Measurements from ENCODE around the gene TMEM117. TPM values are rescaled to one million over a fixed set of nuclear protein-coding genes. Genes with fewer than 3 reads are reported as not detected.

TMEM117 gene
- total and polyA plus RNA-seq, 12 donors = 4.0 to 8.5 (median 7.1) TPM

DNA sequence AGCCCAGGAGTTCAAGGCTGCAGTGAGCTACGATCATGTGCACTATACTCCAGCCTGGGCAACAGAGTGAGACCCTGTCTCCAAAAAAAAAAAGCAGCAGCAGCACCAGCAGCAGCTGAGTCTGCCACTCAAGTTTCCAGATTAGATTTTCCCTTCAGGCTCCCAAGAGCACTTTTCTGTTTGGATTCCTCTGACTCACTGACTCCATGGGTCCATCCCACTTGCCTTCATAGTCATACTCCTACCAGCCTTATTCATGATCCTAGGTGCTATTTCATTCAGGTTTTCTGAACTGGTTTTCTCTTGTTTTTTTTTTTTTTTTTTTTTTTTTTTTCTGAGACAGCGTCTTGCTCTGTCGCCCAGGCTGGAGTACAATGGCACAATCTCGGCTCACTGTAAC lies 23.0 kb upstream of the TMEM117 start:
- 88 to 97% methylated on average over 3 to 4 of the region's 4 CpGs for WGBS, 2 donors
- Histone ChIP-seq H3K27me3 (peaks cover 0 to 3% (median 0%) of the 10 kb centered on the region in 7 donors), H3K4me1 (peaks cover 0 to 4% (median 0%) of the 10 kb centered on the region in 9 donors), H3K9me3 (no peaks in the 10 kb centered on the region), H3K27ac (no peak overlapping the region), H3K4me3 (no peak overlapping the region), H3K36me3 (no peaks in the 10 kb centered on the region)
- DNase-seq (no peak), ATAC-seq (no peak)
- TF ChIP-seq, protein P1, sequence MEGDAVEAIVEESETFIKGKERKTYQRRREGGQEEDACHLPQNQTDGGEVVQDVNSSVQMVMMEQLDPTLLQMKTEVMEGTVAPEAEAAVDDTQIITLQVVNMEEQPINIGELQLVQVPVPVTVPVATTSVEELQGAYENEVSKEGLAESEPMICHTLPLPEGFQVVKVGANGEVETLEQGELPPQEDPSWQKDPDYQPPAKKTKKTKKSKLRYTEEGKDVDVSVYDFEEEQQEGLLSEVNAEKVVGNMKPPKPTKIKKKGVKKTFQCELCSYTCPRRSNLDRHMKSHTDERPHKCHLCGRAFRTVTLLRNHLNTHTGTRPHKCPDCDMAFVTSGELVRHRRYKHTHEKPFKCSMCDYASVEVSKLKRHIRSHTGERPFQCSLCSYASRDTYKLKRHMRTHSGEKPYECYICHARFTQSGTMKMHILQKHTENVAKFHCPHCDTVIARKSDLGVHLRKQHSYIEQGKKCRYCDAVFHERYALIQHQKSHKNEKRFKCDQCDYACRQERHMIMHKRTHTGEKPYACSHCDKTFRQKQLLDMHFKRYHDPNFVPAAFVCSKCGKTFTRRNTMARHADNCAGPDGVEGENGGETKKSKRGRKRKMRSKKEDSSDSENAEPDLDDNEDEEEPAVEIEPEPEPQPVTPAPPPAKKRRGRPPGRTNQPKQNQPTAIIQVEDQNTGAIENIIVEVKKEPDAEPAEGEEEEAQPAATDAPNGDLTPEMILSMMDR (IDR thresholded peaks at IDR 0.05) = no peak
- intact Hi-C loops (cut with DNase I) = no loop called here

DNA sequence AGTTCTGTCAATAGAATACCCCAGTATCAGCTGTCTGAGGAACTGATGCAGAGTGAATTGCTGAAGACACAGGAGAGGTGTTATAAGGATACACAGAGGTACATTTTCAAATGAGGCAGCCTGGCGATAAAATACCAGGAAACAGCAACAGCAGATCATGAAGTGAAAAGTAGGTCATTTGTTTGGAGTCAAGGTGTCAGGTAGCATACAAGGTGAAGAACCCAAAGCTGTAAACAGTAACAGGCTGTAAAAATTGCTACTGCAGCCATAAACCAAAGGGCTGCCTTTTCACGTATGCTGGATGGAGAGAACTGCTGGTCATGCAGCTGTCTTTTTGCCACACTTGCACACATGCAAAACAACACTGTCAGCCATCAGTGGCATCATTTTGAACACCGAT lies 20.5 kb upstream of the TMEM117 start:
- intact Hi-C loops (cut with DNase I) = no loop called here
- H3K9me3 ChIP-seq = no peaks in the 10 kb centered on the region
- DNase-seq (no peak), ATAC-seq (no peak)
- TF ChIP-seq, protein P1 (IDR thresholded peaks at IDR 0.05) = no peak
- WGBS, 2 donors = 75 to 85% methylated on average over 3 of the region's 3 CpGs
- H3K4me3 ChIP-seq = no peak overlapping the region
- no peaks in the 10 kb centered on the region for H3K36me3 ChIP-seq
- no peak overlapping the region for H3K27ac ChIP-seq
- peaks cover 0 to 3% (median 0%) of the 10 kb centered on the region in 7 donors for H3K27me3 ChIP-seq
- no peaks in the 10 kb centered on the region for H3K4me1 ChIP-seq

DNA sequence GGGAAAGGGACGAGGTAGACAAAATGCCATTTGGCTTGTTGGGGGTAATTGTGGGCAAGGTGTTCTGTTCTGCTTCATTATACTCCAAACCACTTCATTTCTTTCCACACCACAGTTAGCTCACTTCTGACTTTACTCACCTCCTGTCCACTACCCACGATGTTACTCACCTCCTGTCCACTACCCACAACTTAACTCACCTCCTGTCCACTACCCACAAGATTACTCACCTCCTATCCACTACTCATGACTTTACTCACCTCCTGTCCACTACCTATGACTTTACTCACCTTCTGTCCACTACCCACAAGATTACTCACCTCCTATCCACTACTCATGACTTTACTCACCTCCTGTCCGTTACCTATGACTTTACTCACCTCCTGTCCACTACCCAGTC lies 19.7 kb upstream of the TMEM117 start:
- ATAC-seq = no peak
- WGBS, 2 donors = 80 to 83% methylated on average over 3 of the region's 3 CpGs
- Histone ChIP-seq H3K4me3 (no peak overlapping the region), H3K9me3 (no peaks in the 10 kb centered on the region), H3K36me3 (no peaks in the 10 kb centered on the region), H3K27ac (no peak overlapping the region), H3K27me3 (peaks cover 0 to 3% (median 0%) of the 10 kb centered on the region in 7 donors), H3K4me1 (no peaks in the 10 kb centered on the region)
- TF ChIP-seq, protein P1 (IDR thresholded peaks at IDR 0.05) = no peak
- intact Hi-C loops (cut with DNase I) = no loop called here
- DNase-seq = no peak

DNA sequence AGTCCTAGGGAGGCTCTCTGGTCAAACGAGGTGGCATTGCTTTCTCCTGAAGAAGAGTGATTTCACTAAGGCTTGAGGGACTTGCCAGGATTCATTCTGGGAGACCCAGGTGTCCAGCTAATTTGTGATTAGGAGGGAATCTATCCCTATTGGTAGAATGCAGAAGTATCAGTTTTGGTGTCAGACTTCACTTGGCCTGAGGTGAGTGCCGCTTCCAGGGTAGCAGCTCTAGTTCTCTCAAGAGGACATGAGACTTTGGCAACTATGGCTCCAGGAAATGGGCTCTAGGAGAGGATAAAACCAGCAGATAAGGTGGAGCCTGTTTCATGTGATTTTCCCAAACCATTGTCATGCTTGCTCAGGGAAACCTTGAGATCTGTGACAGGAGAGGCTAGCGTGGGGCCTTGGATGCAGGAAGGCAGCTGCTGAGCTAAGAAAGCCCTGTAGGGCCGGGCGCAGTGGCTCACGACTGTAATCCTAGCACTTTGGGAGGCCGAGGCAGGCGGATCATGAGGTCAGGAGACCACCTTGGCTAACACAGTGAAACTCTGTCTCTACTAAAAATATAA lies 11.6 kb upstream of the TMEM117 start:
- intact Hi-C loops (cut with DNase I) = no loop called here
- H3K4me3 ChIP-seq = no peak overlapping the region
- DNase-seq (no peak), ATAC-seq (no peak)
- H3K36me3 ChIP-seq = no peaks in the 10 kb centered on the region
- no peaks in the 10 kb centered on the region for H3K27me3 ChIP-seq
- H3K27ac ChIP-seq = no peak overlapping the region
- 86 to 89% methylated on average over 8 of the region's 8 CpGs for WGBS, 2 donors
- H3K4me1 ChIP-seq = no peaks in the 10 kb centered on the region
- TF ChIP-seq, protein P1 (IDR thresholded peaks at IDR 0.05) = no peak
- no peaks in the 10 kb centered on the region for H3K9me3 ChIP-seq

Data from heart right ventricle (tissue), 16 donors.